Measurements from ENCODE around the gene TOGARAM2.

Gene TOGARAM2

GRCh38 chr2:29053670-29054400, 72.7 kb downstream of the TOGARAM2 start:
- no peak overlapping the region for H3K4me3 ChIP-seq (ENCODE audit: low read depth, low read length)
- DNase-seq (ENCODE audit: low read depth, low spot score): no peak
- TF ChIP-seq, protein P1, sequence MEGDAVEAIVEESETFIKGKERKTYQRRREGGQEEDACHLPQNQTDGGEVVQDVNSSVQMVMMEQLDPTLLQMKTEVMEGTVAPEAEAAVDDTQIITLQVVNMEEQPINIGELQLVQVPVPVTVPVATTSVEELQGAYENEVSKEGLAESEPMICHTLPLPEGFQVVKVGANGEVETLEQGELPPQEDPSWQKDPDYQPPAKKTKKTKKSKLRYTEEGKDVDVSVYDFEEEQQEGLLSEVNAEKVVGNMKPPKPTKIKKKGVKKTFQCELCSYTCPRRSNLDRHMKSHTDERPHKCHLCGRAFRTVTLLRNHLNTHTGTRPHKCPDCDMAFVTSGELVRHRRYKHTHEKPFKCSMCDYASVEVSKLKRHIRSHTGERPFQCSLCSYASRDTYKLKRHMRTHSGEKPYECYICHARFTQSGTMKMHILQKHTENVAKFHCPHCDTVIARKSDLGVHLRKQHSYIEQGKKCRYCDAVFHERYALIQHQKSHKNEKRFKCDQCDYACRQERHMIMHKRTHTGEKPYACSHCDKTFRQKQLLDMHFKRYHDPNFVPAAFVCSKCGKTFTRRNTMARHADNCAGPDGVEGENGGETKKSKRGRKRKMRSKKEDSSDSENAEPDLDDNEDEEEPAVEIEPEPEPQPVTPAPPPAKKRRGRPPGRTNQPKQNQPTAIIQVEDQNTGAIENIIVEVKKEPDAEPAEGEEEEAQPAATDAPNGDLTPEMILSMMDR (IDR thresholded peaks at IDR 0.05; ENCODE audit: low read depth, low read length): peak; percentile 11
- in situ Hi-C loops (cut with HindIII; ENCODE audit: low sequenced_read_pairs): no loop called here

DNA sequence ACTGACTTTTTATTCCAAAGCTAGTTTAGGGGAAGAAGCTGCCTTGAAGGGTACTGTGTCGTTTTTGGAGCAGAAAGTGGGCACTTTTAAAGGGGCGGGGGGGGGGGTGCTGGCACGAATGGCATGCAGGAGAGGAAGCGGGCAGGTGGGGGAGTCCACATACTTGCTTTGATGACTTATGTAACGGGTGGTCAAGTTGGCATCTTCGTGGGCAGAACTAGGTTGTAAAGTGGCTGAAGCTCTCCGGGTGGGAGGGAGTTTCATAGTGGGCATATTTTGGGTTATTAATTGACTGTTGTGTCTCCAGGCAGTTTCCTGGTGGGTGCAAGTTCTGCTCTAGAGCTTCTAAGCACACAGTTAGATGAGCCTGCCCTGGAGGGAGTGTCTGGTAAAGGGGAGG, 73.3 kb downstream of the TOGARAM2 start:
- H3K4me3 ChIP-seq (ENCODE audit: low read depth, low read length): no peak overlapping the region
- in situ Hi-C loops (cut with HindIII; ENCODE audit: low sequenced_read_pairs): no loop called here
- TF ChIP-seq, protein P1 (IDR thresholded peaks at IDR 0.05; ENCODE audit: low read depth, low read length): no peak
- DNase-seq (ENCODE audit: low read depth, low spot score): no peak

DNA sequence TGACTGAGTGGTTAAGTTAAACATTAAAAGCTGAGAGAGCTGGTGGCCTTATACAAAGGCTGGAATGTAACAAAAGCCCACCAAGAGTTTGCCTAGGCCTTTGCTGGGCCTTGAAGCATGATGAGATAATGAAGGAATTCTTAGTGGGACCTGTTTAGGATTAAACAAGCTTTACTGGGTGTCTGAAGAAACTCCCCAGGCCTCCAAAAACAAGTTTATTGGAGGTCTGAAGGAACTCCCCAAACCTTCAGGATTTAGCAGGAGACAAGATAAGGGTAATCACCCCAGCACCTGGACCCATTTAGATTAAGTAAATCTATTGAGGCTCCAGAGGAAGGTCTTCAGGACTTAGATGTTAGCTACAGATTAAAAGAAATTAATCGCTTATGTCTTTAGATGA, 74.5 kb downstream of the TOGARAM2 start:
- DNase-seq (ENCODE audit: low read depth, low spot score): no peak
- TF ChIP-seq, protein P1 (IDR thresholded peaks at IDR 0.05; ENCODE audit: low read depth, low read length): no peak
- in situ Hi-C loops (cut with HindIII; ENCODE audit: low sequenced_read_pairs): no loop called here

DNA sequence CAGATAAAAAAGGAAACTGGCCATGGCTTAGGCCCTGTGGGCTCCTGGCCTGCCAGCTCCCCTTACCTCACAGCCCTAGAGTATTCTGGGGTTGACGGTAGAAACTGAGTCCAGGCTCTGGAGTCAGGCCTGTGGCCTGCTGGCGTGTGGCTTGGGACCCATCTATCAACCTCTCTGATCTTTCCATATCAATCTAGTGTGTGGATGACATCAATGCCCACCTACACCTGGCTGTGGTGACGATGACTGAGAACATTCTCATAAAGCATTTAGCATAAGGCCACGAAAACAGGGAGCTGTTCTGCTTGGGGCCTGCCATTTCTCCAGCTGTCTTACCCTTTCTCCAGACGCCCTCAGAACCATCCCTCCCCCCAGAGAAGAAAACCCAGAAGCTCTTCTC, 75.4 kb downstream of the TOGARAM2 start:
- no peak overlapping the region for H3K4me3 ChIP-seq (ENCODE audit: low read depth, low read length)
- TF ChIP-seq, protein P1 (IDR thresholded peaks at IDR 0.05; ENCODE audit: low read depth, low read length): no peak
- in situ Hi-C loops (cut with HindIII; ENCODE audit: low sequenced_read_pairs): no loop called here
- DNase-seq (ENCODE audit: low read depth, low spot score): no peak

More for the DNA sequence above, 74.5 kb downstream of the TOGARAM2 start:
- no peak overlapping the region for H3K4me3 ChIP-seq (ENCODE audit: low read depth, low read length)

DNA sequence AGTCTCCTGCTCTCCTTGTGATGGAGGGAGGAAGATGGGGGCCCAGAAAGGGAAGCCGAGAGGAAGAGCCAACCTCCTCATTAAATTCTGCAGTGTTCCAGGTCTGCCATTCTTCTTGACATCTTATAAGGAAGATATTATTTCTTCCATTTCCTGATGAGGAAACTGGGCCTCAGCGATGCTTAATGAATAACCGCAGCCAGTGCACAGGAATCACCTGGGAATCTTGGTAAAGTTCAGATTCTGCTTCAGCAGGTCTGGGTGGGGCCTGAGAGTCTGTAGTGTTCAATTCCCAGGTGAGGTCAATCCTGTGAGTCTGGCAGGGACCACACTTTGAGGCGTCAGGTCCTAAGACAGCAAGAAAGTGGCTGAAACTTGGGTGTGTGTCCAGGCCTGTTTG, 75.9 kb downstream of the TOGARAM2 start:
- in situ Hi-C loops (cut with HindIII; ENCODE audit: low sequenced_read_pairs): no loop called here
- no peak for DNase-seq (ENCODE audit: low read depth, low spot score)
- TF ChIP-seq, protein P1 (IDR thresholded peaks at IDR 0.05; ENCODE audit: low read depth, low read length): no peak
- H3K4me3 ChIP-seq (ENCODE audit: low read depth, low read length): no peak overlapping the region

DNA sequence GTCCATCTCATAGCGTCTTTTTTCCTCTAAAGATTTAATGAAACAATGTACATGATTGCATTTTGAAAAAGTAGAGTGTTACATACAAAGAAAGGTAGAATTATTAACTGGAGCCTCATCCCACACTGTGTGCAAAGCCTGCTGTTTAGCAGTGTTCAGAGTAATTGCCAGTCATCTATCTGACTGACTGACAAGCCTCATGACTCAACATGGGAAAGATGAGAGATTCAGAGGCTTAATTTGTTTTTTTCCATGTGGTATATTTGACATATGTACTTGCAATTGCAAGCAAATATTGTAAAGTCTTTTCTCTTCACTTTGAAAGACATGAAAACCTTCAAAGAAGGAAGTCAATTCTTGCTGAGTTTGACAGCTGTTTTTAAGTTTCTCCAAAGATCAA, 78.5 kb downstream of the TOGARAM2 start:
- no peak overlapping the region for H3K4me3 ChIP-seq (ENCODE audit: low read depth, low read length)
- TF ChIP-seq, protein P1 (IDR thresholded peaks at IDR 0.05; ENCODE audit: low read depth, low read length): no peak
- in situ Hi-C loops (cut with HindIII; ENCODE audit: low sequenced_read_pairs): no loop called here
- no peak for DNase-seq (ENCODE audit: low read depth, low spot score)
